A673 (cell line): ENCODE measurements around the gene PTGFRN. TPM values are rescaled to one million over a fixed set of nuclear protein-coding genes. Genes with fewer than 3 reads are reported as not detected.

ENCODE experiments used
- BruUV-seq: library from RNA; stranded (reverse); fragments of 400-500 nt; replicated peaks from 2 replicates; lab custom pipeline; 2021; lab: Mats Ljungman, UMichigan
- CTCF ChIA-PET: fragments of 300-600 bp; sonication (Branson Sonifier 250); formaldehyde crosslinking; loops from one replicate; lab custom pipeline; 2022; ENCODE audit warnings: antibody characterized with exemption; lab: Charles Lee
- POLR2A ChIA-PET: fragments of 300-600 bp; sonication (Branson Sonifier 250); formaldehyde crosslinking; loops from one replicate; lab custom pipeline; 2022; ENCODE audit warnings: antibody characterized with exemption; ENCODE audit not compliant: low non-redundant PET; lab: Charles Lee
- DNase-seq: peaks from one replicate; pipeline ENCODE4 v3.0.0-alpha.2; 2015; ENCODE audit warnings: low spot score
- H3K27ac ChIP-seq: fragments of 200-600 bp; sonication (generic); 2 replicates; pipeline ENCODE4 v1.5.1; 2016; ENCODE audit warnings: mixed run types, low read depth, mild to moderate bottlenecking, mixed read lengths, antibody characterized with exemption, low read length; ENCODE audit not compliant: poor library complexity, severe bottlenecking
- H3K27me3 ChIP-seq: fragments of 200-600 bp; sonication (generic); replicated peaks from 2 replicates; pipeline ENCODE4 v1.6.1; 2017; ENCODE audit warnings: mixed run types, low read depth, mild to moderate bottlenecking, mixed read lengths, antibody characterized with exemption, low read length; ENCODE audit not compliant: insufficient read depth, poor library complexity
- H3K36me3 ChIP-seq: fragments of 200-600 bp; sonication (generic); 2 replicates; pipeline ENCODE4 v1.6.1; 2016; ENCODE audit warnings: mixed run types, mild to moderate bottlenecking, mixed read lengths, antibody characterized with exemption, low read length; ENCODE audit not compliant: insufficient read depth, poor library complexity, severe bottlenecking
- H3K4me1 ChIP-seq: fragments of 200-600 bp; sonication (generic); 2 replicates; pipeline ENCODE4 v1.6.1; 2017; ENCODE audit warnings: mixed run types, mild to moderate bottlenecking, mixed read lengths, antibody characterized with exemption, low read length; ENCODE audit not compliant: insufficient read depth, poor library complexity, severe bottlenecking
- H3K4me3 ChIP-seq: fragments of 200-600 bp; sonication (generic); 2 replicates; pipeline ENCODE4 v1.5.1; 2016; ENCODE audit warnings: low read depth, mixed run types, mild to moderate bottlenecking, mixed read lengths, low read length; ENCODE audit not compliant: poor library complexity, severe bottlenecking
- H3K9me3 ChIP-seq: fragments of 200-600 bp; sonication (generic); 2 replicates; pipeline ENCODE4 v1.6.1; 2016; ENCODE audit warnings: mixed run types, low read depth, mild to moderate bottlenecking, mixed read lengths, antibody characterized with exemption, low read length; ENCODE audit not compliant: poor library complexity, severe bottlenecking
- EZH2 ChIP-seq: fragments of 200-600 bp; sonication (generic); IDR thresholded peaks from 2 replicates; pipeline ENCODE4 v1.6.1; 2017; ENCODE audit warnings: borderline replicate concordance, low read depth, mild to moderate bottlenecking, mixed read lengths, antibody characterized with exemption, low read length; ENCODE audit not compliant: poor library complexity, severe bottlenecking
- intact Hi-C: fragments of 100-400 bp; cut with micrococcal nuclease; formaldehyde crosslinking; loops from one replicate; pipeline ENCODE4 v1.10.0; 2022; ENCODE audit not compliant: unreplicated experiment
- total RNA-seq: library from RNA; stranded (reverse); gene quantifications from 2 replicates; pipeline ENCODE4 v1.2.3, GENCODE V29; 2021
- TF ChIP-seq, protein P1 (sequence below): fragments of 300-800, 200-600 bp; sonication (generic); conservative IDR thresholded peaks from 2 replicates; pipeline ENCODE4 v1.5.1; 2017; ENCODE audit warnings: low read depth, mild to moderate bottlenecking, antibody characterized with exemption, low read length, moderate library complexity, mixed read lengths

The PTGFRN gene
- total RNA-seq, 1 experiment from 2014 or later, result 29.5 TPM

DNA sequence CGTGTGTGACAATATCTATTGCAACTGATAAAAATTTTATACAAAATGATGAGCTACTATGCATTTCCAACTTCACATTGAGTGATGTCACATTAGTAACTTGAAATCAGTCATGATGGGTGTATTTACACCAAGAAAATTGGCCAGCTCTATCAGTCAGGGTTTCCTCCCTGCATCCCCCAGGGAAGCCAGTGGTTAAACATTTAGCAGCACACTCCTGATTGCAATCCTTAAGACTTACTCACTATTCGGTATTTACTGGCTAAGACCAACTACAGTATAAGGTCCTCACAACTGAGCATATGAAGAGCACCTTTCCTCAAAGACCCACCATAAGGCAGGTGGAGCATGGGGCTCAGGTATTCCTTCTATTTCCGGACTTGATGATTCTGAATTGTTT, 41.3 kb upstream of the PTGFRN start:
- H3K9me3 ChIP-seq, result no peaks in the 10 kb centered on the region
- H3K27ac ChIP-seq, result no peak overlapping the region
- no peak overlapping the region for H3K4me3 ChIP-seq
- ChIA-PET CTCF (no interaction called here), POLR2A (no interaction called here)
- H3K27me3 ChIP-seq, result no peaks in the 10 kb centered on the region
- H3K4me1 ChIP-seq, result no peaks in the 10 kb centered on the region
- no peak for TF ChIP-seq EZH2
- TF ChIP-seq, protein P1, sequence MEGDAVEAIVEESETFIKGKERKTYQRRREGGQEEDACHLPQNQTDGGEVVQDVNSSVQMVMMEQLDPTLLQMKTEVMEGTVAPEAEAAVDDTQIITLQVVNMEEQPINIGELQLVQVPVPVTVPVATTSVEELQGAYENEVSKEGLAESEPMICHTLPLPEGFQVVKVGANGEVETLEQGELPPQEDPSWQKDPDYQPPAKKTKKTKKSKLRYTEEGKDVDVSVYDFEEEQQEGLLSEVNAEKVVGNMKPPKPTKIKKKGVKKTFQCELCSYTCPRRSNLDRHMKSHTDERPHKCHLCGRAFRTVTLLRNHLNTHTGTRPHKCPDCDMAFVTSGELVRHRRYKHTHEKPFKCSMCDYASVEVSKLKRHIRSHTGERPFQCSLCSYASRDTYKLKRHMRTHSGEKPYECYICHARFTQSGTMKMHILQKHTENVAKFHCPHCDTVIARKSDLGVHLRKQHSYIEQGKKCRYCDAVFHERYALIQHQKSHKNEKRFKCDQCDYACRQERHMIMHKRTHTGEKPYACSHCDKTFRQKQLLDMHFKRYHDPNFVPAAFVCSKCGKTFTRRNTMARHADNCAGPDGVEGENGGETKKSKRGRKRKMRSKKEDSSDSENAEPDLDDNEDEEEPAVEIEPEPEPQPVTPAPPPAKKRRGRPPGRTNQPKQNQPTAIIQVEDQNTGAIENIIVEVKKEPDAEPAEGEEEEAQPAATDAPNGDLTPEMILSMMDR, result no peak
- H3K36me3 ChIP-seq, result no peaks in the 10 kb centered on the region
- BruUV-seq, result no TSS peak
- DNase-seq, result no peak
- intact Hi-C loops, result no loop called here

DNA sequence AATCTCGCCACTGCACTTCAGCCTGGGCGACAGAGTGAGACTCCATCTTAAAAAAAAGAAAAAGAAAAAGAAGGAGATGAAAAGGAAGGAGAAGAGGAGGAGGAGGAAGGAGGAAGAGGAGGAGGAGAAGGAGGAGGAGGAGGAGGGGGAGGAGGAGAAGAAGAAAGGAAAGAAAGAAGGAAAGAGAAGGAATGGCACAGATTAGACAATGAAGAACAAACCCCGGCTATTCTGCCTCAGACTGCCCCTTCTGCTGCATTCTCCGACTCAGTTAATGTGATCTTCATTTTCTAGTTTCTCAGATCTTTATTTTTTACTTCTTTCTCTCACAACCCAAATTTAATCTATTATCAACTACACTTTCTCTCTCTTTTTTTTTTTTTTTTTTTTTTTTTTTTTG, 40.1 kb upstream of the PTGFRN start:
- no TSS peak for BruUV-seq
- Histone ChIP-seq H3K4me1 (no peaks in the 10 kb centered on the region), H3K4me3 (no peak overlapping the region), H3K36me3 (no peaks in the 10 kb centered on the region), H3K27ac (no peak overlapping the region), H3K9me3 (no peaks in the 10 kb centered on the region), H3K27me3 (no peaks in the 10 kb centered on the region)
- DNase-seq, result no peak
- TF ChIP-seq EZH2, result no peak
- TF ChIP-seq, protein P1, result no peak
- POLR2A ChIA-PET, result interaction anchor here (0.6 kb wide), 1 partner anchor 225 kb away, joined by 8 read pairs; no protein-coding TSS in a partner anchor
- intact Hi-C loops, result loop anchor here (10.0 kb wide), 1 partner anchor 175 kb away; no protein-coding TSS in a partner anchor
- CTCF ChIA-PET, result no interaction called here

DNA sequence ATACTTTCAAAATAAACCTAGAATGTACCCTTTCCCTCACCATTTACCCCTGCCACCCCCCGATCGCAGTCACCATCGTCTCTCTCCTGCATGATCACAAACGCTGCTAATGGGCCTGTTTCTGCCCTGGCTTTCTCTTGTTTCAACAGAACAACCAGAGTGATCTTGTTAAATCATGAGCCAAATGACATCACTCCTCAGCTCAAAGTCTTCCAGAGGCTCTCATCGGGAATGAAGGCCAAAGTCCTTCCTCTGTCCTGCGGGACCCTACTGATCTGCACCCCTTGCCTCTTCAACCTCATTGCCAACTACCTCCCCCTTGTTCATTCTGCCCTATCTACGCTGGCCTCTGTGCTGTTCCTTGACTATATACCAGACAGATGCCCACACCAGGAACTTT, 39.4 kb upstream of the PTGFRN start:
- no peaks in the 10 kb centered on the region for H3K36me3 ChIP-seq
- no peak overlapping the region for H3K4me3 ChIP-seq
- ChIA-PET CTCF (no interaction called here), POLR2A (interaction anchor here (0.6 kb wide), 1 partner anchor 224 kb away, joined by 8 read pairs; no protein-coding TSS in a partner anchor)
- H3K27ac ChIP-seq, result no peak overlapping the region
- no peaks in the 10 kb centered on the region for H3K9me3 ChIP-seq
- no peaks in the 10 kb centered on the region for H3K4me1 ChIP-seq
- BruUV-seq, result no TSS peak
- intact Hi-C loops, result loop anchor here (10.0 kb wide), 1 partner anchor 175 kb away; no protein-coding TSS in a partner anchor
- TF ChIP-seq EZH2, result no peak
- TF ChIP-seq, protein P1, result no peak
- DNase-seq, result no peak
- H3K27me3 ChIP-seq, result no peaks in the 10 kb centered on the region
